ENCODE data around the gene LRP8. TPM values are rescaled to one million over a fixed set of nuclear protein-coding genes. Genes with fewer than 3 reads are reported as not detected.
A peak's percentile ranks its signal among the peaks of the same experiment; 100 is the strongest.
"Not testable (repeated sequence)": the region's sequence is repeated elsewhere in the genome, so short reads cannot be mapped to it uniquely, and the experiment has no call there.

Gene LRP8
- total and polyA plus RNA-seq, 5 experiments from 2014 or later, result 0.75 to 11.7 (median 1.4) TPM

DNA sequence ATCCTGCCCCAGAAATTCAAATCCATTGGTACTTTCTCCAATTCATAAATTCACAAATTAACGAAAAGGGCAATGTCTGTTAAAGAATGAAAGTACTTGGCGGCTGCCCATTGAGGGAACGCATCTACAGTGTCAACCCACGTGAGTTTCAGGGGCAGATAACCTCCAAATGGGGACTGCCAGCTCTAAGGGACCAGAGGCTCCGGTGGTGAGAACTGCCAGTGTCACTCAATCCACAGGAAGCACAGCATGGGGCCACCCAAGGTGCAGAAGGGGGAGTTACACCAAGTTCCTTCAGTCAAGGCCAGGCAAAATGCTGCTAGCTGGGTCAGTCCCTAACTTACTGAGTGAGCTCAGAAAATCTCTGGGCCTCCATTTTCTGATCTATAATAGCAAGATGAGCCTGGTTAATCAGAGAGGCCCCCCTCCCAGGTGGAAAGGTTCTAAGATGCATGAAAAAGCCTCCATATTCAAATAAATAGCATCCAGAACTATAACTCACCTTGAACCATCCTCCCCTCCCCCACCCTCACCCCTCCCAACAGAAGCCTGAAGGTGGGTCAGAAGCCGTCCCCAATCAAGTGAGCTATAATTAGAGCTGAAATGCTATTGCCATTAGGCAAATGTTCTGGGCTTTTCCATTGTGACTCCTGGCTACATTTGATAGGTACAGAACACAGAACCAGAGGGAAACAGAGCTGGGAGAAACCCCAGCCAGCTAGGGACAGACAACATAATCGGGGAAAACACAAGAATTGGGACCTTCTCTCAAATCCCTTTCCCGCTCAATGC, 41.7 kb downstream of the LRP8 start:
- POLR2A ChIA-PET, result no interaction called here
- Mint-ChIP-seq H3K27me3 (no peaks in the 10 kb centered on the region), H3K9me3 (no peaks in the 10 kb centered on the region), H3K4me3 (no peak overlapping the region), H3K27ac (peak overlapping the region in 1 of 10 donors; percentile 39), H3K4me1 (peaks cover 0 to 3% (median 0%) of the 10 kb centered on the region in 4 donors), H3K36me3 (peaks cover 0 to 4% (median 3%) of the 10 kb centered on the region in 3 donors)
- ATAC-seq (no peak), DNase-seq (no peak)

DNA sequence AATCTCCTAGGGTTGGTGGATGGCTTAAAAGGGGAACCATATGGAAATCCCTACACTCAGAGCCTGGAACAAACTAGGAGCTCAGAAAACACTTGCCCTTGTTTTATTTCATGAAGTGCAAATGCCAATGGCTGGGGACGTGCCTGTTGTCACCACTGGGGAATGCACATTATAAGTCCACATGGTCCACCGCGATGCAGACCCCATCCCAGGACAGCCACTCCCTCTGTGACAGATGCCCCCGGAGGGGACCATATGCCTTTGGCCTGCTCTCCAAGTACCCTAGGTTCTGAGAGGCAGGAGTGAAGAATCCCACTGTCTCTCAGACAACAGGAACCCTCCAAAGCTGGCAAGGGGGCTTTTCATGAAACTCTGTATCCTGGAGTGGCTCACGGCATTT, 42.3 kb downstream of the LRP8 start:
- POLR2A ChIA-PET, result no interaction called here
- ATAC-seq (no peak), DNase-seq (no peak)
- no peaks in the 10 kb centered on the region for H3K9me3 Mint-ChIP-seq
- H3K4me1 Mint-ChIP-seq, result peaks cover 0 to 3% (median 0%) of the 10 kb centered on the region in 4 donors
- peaks cover 0 to 4% (median 3%) of the 10 kb centered on the region in 3 donors for H3K36me3 Mint-ChIP-seq
- no peak overlapping the region for H3K4me3 Mint-ChIP-seq
- no peaks in the 10 kb centered on the region for H3K27me3 Mint-ChIP-seq
- no peak overlapping the region for H3K27ac Mint-ChIP-seq

DNA sequence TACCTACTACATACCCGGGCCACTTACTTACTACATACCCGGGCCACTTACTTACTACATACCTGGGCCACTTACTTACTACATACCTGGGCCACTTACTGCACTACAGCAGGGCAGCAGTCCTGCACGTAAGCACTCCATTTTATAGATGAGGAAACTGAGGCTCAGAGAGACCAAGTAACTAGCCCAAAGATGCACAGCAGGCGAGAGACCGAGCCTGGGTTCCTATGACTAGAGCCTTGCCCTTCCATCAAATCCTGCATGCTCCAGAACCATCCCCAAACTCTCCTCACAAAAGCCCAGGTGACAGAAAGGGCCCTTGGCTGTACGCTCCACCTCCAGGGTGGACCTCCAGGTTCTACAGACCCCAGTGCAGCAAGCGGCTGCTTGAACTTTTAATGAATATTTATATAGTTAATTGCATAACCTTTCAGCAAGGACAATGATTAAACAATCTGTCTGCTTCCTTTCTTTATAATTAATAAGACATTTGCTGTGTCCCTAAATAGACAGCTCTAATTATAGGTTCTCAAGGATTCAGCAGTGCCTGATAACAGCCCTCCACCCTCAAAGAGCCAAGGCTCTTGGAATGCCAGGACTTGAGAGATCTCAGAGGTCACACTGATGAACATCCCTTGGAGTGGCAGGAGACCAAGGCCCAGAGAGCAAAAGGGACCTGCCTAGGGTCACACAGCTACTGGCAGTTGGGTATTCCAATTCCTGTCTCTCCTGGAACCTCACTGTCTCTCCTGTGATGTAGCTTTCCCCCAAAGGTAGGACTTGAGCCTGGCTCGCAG, 43.4 kb downstream of the LRP8 start:
- H3K27me3 Mint-ChIP-seq, result no peaks in the 10 kb centered on the region
- H3K9me3 Mint-ChIP-seq, result no peaks in the 10 kb centered on the region
- no peak overlapping the region for H3K27ac Mint-ChIP-seq
- H3K4me3 Mint-ChIP-seq, result no peak overlapping the region
- no peak for ATAC-seq
- POLR2A ChIA-PET, result no interaction called here
- DNase-seq, result no peak
- peaks cover 0 to 3% (median 0%) of the 10 kb centered on the region in 4 donors for H3K4me1 Mint-ChIP-seq
- peaks cover 0 to 4% (median 3%) of the 10 kb centered on the region in 3 donors for H3K36me3 Mint-ChIP-seq

DNA sequence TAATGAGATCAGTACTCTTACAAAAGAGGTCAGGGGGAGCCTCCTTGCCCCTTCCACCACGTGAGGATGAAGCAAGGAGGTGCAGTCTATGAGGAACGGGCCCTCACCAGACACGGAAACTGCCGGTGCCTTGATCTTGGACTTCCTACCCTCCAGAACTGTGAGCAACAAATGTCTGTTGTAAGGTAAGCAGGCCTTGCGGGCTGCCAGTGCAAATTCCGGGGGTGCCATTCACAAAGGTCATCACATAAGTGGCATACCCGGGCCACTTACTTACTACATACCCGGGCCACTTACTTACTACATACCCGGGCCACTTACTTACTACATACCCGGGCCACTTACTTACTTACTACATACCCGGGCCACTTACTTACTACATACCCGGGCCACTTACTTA, 44.7 kb downstream of the LRP8 start:
- H3K4me1 Mint-ChIP-seq, H3K36me3 Mint-ChIP-seq, H3K27ac Mint-ChIP-seq, ATAC-seq, POLR2A ChIA-PET, H3K27me3 Mint-ChIP-seq, H3K9me3 Mint-ChIP-seq, H3K4me3 Mint-ChIP-seq, DNase-seq: not testable (repeated sequence)

- Mint-ChIP-seq H3K9me3 (no peaks in the 10 kb centered on the region), H3K27me3 (no peaks in the 10 kb centered on the region), H3K4me3 (no peak overlapping the region), H3K36me3 (no peaks in the 10 kb centered on the region), H3K27ac (peak overlapping the region in 3 of 10 donors; percentile 19 to 62 (median 47)), H3K4me1 (peaks cover 0 to 3% (median 2%) of the 10 kb centered on the region in 4 donors)
- DNase-seq (no peak), ATAC-seq (no peak)
- POLR2A ChIA-PET, result no interaction called here
Observed at GRCh38 chr1:53281133-53281532, 46.7 kb downstream of the LRP8 start.

GRCh38 chr1:53280496-53280895, 47.4 kb downstream of the LRP8 start:
- Mint-ChIP-seq H3K4me3 (no peak overlapping the region), H3K27me3 (no peaks in the 10 kb centered on the region), H3K36me3 (no peaks in the 10 kb centered on the region), H3K27ac (peak overlapping the region in 1 of 10 donors; percentile 62), H3K9me3 (no peaks in the 10 kb centered on the region), H3K4me1 (peaks cover 0 to 3% (median 2%) of the 10 kb centered on the region in 4 donors)
- DNase-seq (no peak), ATAC-seq (no peak)
- POLR2A ChIA-PET, result no interaction called here

GRCh38 chr1:53279296-53280200, 48.3 kb downstream of the LRP8 start:
- H3K27me3 Mint-ChIP-seq, result no peaks in the 10 kb centered on the region
- POLR2A ChIA-PET, result interaction anchor here (0.7 to 1.9 kb wide), 2 partner anchors 77 to 114 kb away, joined by 3 to 7 read pairs; no protein-coding TSS in a partner anchor
- DNase-seq (no peak), ATAC-seq (no peak)
- peaks cover 0 to 3% (median 2%) of the 10 kb centered on the region in 4 donors for H3K4me1 Mint-ChIP-seq
- H3K4me3 Mint-ChIP-seq, result no peak overlapping the region
- H3K9me3 Mint-ChIP-seq, result no peaks in the 10 kb centered on the region
- no peaks in the 10 kb centered on the region for H3K36me3 Mint-ChIP-seq
- H3K27ac Mint-ChIP-seq, result peak overlapping the region in 1 of 10 donors; percentile 34

DNA sequence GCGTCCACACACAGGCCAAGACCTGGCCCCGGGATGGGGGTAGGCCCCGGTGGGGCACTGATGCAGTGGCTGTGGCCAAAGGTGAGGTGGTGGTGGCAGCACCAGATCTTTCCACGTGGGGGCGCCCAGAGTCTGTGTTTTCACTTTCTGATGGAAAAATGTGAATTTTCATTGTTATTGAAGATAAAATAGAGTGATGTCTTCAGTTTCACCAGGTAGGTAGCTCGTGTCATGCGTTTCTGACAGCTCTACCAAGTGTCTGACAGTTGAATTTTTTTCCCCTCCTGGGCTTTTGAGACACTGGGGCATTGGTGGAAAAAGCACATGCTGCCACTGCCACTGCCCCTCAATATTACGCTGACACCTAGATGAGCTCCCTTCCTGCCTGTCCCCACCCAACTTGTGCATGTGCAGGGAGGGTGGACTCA, 49.6 kb downstream of the LRP8 start:
- DNase-seq (peak; percentile 34 to 76 (median 67)), ATAC-seq (peak; percentile 68 to 86)
- H3K9me3 Mint-ChIP-seq, result no peaks in the 10 kb centered on the region
- H3K27ac Mint-ChIP-seq, result peak overlapping the region in 5 of 10 donors; percentile 53 to 82 (median 76)
- H3K36me3 Mint-ChIP-seq, result peaks cover 0 to 5% (median 0%) of the 10 kb centered on the region in 3 donors
- no peak overlapping the region for H3K4me3 Mint-ChIP-seq
- POLR2A ChIA-PET, result interaction anchor here (0.6 to 1.9 kb wide), 5 partner anchors 76 to 997 kb away, joined by 3 to 7 read pairs (median 3); no protein-coding TSS in a partner anchor
- H3K4me1 Mint-ChIP-seq, result peaks cover 0 to 3% (median 2%) of the 10 kb centered on the region in 4 donors
- H3K27me3 Mint-ChIP-seq, result no peaks in the 10 kb centered on the region

DNA sequence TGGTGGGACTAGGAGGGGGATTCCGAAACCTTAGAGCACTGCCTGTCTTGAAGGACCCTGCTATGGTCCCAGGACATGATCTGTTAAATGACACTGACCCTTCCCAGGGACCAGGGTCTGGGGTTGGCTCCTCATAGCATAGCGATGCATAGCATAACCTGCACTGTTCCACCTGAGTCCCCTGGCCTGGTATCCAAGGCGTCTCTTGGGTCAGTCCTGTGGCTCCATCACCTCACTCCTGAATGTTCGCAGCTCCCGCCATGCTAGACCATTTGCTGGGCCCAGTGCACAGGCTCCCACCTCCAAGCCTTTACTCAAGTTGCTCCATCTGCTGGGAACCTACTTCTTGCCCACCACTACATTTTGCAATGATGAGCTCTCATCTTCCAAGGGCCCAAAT, 50.5 kb downstream of the LRP8 start:
- H3K4me3 Mint-ChIP-seq, result no peak overlapping the region
- ATAC-seq, result no peak
- POLR2A ChIA-PET, result no interaction called here
- no peak for DNase-seq
- peaks cover 0 to 5% (median 0%) of the 10 kb centered on the region in 3 donors for H3K36me3 Mint-ChIP-seq
- no peaks in the 10 kb centered on the region for H3K27me3 Mint-ChIP-seq
- H3K9me3 Mint-ChIP-seq, result no peaks in the 10 kb centered on the region
- H3K27ac Mint-ChIP-seq, result no peak overlapping the region
- peaks cover 0 to 3% (median 2%) of the 10 kb centered on the region in 4 donors for H3K4me1 Mint-ChIP-seq

DNA sequence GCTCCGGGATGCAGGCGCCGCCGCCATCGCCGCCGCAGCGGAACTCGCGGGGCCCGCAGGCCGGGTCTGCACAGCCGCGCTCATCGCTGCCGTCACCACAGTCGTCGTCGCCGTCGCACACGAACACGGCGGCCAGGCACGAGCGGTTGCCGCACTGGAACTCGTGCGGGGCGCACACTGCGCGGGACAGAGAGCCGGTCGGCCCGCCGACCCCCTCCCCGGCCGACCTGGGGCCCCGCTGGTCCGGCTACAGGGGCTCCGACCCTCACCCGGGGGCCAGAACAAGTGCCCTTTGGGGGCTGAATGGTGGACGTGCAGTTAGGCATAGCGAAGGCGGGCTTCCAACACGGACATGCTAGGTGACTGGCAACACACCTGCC, 51.0 kb downstream of the LRP8 start:
- Mint-ChIP-seq H3K9me3 (no peaks in the 10 kb centered on the region), H3K36me3 (peaks cover 0 to 5% (median 0%) of the 10 kb centered on the region in 3 donors), H3K4me1 (peaks cover 0 to 3% (median 2%) of the 10 kb centered on the region in 4 donors), H3K4me3 (no peak overlapping the region), H3K27me3 (no peaks in the 10 kb centered on the region), H3K27ac (no peak overlapping the region)
- no peak for ATAC-seq
- POLR2A ChIA-PET, result no interaction called here
- DNase-seq, result no peak

DNA sequence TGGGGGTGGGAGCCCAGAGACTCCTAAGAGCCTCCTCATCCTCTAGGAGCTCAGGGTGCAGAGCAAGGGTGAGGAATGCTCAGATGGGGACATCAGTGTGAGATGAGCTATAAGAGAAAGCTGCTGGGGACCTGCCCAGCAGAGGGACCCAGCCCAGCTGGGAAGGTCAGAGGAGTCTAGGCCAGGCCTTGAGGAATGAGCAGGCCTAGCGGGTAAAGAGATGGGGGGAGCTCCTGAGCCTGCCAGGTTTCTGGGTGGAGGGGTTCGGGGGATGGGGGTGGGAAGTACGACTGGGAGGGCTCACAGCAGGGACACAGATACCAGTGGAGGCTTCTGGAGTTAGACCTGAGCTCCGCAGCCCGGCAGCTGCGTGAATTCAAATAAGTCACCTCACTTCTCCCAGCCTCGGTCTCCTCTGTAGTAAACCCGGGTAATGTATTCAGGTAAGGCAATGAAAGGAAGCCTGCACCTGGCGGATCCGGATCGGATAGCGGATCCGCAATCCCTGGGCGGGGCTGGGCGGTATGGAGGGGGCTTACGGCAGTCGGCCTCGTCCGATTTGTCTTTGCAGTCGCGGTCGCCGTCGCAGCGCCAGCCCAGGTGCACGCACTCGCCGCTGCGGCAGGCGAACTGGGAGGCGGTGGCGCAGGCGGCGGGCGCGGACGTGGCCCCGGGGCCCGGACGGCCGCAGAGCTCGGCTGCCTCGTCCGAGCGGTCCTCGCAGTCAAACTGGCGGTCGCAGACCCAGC, 51.5 kb downstream of the LRP8 start:
- ATAC-seq (no peak), DNase-seq (no peak)
- H3K27ac Mint-ChIP-seq, result no peak overlapping the region
- POLR2A ChIA-PET, result no interaction called here
- H3K36me3 Mint-ChIP-seq, result peaks cover 0 to 5% (median 0%) of the 10 kb centered on the region in 3 donors
- no peak overlapping the region for H3K4me3 Mint-ChIP-seq
- no peaks in the 10 kb centered on the region for H3K9me3 Mint-ChIP-seq
- H3K27me3 Mint-ChIP-seq, result no peaks in the 10 kb centered on the region
- peaks cover 0 to 3% (median 2%) of the 10 kb centered on the region in 4 donors for H3K4me1 Mint-ChIP-seq

DNA sequence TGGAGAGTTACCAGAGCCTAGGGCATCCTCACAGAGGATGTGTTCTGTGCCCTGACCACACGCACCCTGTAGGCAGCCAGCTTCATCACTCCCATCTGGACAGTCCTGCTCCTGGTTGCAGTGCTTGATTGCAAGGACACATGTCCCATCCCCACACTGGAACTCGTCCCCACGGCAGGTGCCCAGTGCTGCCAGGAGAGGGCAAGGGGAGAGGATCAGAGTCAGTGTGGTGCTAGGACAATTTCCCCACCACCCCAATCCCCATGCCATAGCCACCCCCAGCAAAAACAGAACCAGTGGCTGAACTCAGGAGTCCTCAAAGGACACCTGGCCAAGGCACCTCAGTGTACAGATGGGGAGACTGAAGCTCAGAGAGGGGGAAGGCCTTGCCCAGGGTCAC, 52.3 kb downstream of the LRP8 start:
- H3K4me1 Mint-ChIP-seq, result peaks cover 0 to 3% (median 2%) of the 10 kb centered on the region in 4 donors
- no peak for ATAC-seq
- POLR2A ChIA-PET, result no interaction called here
- no peak for DNase-seq
- peaks cover 0 to 5% (median 0%) of the 10 kb centered on the region in 3 donors for H3K36me3 Mint-ChIP-seq
- no peak overlapping the region for H3K4me3 Mint-ChIP-seq
- peak overlapping the region in 1 of 10 donors; percentile 46 for H3K27ac Mint-ChIP-seq
- no peaks in the 10 kb centered on the region for H3K27me3 Mint-ChIP-seq
- no peaks in the 10 kb centered on the region for H3K9me3 Mint-ChIP-seq

Data from naive thymus-derived CD8-positive, alpha-beta T cell (primary cell).